Activated CD4-positive, alpha-beta T cell treated with anti-CD3 and anti-CD28 coated beads for 48 hours (primary cell): ENCODE measurements around the gene RHBDL3.
A peak's percentile ranks its signal among the peaks of the same experiment; 100 is the strongest.
"Not testable (repeated sequence)": the region's sequence is repeated elsewhere in the genome, so short reads cannot be mapped to it uniquely, and the experiment has no call there.

Experiments
- DNase-seq: peaks from one replicate; pipeline ENCODE4 v3.0.0-alpha.2; 2020

The RHBDL3 gene

DNA sequence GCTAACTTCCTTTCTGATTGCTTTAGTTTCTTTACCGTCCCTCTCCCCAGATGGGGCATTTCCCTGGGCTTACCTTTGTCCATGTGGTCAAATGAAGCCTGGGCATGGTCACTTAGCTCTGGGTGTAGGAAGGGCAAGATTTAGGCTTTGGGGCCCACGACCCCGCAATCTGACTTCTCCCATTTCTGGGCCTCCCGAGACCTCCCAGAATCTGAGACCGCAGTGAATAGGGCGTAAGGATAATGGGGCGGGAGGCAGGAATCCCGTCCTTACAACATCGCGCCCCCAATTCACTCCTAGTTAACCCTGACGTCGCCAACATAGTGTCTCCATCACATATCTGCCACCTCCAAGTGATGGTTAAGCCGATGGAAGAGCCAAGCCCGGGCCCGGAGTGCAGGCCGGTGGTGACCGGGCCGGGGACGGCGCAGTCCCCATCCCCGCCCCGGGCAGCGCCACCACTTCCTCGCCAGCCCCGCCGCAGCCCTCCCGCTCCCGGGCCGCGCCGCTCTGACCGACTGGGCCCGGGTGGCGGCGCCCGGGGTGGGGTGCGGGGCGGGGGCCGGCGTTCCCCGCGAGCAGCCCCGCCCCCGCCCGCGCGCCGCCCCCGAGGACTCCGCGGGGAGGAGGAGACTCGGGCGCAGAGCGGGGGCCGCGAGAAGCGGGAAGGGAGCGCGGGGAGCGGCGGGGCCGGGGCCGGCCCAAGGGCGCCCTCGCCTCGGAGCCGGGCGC lies at the start of gene RHBDL3:
TSS of gene RHBDL3 (plus strand) at position 641 of the 732 bp plus-strand sequence. CDS start 358 bp downstream, outside the sequence.
- DNase-seq, result no peak

DNA sequence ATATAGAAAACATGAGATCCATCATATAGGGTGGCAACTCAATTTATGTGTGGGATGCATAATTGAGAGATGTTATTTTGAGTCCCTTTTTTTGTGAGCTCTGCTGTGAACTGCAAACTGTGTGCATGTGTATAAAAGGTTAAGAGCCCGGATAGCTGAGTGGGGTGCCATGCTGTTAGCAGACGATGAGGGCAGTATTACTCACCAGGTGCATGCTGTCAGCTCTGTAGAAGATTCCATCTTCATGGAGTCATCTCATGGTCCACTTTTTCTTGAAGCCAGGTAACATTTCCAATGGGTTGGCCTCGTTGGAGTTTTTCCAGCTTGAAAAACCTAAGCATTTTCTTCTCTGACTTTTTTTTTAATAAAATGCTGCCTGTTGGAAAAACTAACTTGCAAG lies 43.0 kb upstream of the RHBDL3 start:
- no peak for DNase-seq

- DNase-seq, result no peak
Observed at GRCh38 chr17:32223703-32224102, 41.9 kb upstream of the RHBDL3 start.

DNA sequence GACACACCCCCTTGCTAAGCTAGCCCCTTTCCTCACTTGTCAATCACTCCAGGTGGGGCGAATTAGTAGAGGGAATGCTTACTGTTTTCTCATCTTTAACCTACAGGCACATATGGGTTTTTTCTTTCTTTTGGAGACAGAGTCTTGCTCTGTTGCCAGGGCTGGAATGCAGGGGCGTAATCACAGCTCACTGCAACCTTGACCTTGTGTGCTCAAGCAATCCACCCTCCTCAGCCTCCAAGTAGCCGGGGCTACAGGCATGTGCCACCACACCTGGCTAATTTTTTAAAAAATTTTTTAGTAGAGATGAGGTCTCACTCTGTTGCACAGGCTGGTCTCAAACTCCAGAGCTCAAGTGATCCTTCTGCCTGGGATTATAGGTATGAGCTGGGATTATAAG lies 38.7 kb upstream of the RHBDL3 start:
- DNase-seq, result no peak

GRCh38 chr17:32227910-32228309 lies 37.7 kb upstream of the RHBDL3 start:
- no peak for DNase-seq

- no peak for DNase-seq
Observed at GRCh38 chr17:32235588-32235987, 30.0 kb upstream of the RHBDL3 start.

DNA sequence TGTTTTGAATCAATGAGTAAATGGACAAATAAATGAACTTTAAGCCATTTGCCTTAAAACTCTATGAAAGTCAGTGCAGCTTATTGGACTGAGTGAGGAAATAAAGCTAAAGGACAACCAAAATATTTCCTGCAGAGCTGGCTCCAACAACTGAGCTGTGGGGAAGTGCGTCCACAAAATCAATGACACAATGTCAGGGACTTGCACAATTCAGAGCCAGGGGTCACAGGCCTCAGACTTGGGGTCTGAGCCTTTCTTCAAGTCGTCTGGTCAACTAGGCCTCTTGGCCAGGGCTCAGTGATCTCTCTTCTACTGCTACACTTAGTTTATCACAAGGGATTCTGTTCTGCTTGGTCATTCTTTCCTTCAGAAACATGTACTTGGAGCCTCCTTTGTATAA lies 26.2 kb upstream of the RHBDL3 start:
- DNase-seq, result no peak

DNA sequence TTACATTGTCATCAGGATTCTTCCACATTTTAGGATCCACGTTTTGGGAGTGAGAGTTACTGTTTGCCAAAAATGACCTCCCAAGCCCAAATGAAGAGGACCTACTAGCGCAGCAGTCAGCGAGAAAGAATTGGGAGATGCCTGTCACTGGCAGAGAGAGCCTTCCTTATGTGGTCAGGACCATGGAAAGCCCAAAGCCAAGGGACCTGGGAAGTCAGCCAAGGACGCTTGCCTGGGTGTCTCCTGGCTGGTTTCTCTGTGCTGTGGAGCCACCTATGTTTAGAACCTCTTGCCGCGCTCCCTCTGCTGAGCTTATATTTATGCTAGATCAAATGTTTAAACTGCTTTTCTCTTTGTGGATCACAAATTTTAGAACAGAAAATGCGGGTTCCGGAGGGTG lies 24.9 kb upstream of the RHBDL3 start:
- DNase-seq, result no peak

- no peak for DNase-seq
Observed at GRCh38 chr17:32241640-32242039, 24.0 kb upstream of the RHBDL3 start.

- DNase-seq, result no peak
Observed at GRCh38 chr17:32249475-32249874, 16.2 kb upstream of the RHBDL3 start.

- peak; percentile 85 for DNase-seq
Observed at GRCh38 chr17:32253117-32253611, 12.5 kb upstream of the RHBDL3 start.

DNA sequence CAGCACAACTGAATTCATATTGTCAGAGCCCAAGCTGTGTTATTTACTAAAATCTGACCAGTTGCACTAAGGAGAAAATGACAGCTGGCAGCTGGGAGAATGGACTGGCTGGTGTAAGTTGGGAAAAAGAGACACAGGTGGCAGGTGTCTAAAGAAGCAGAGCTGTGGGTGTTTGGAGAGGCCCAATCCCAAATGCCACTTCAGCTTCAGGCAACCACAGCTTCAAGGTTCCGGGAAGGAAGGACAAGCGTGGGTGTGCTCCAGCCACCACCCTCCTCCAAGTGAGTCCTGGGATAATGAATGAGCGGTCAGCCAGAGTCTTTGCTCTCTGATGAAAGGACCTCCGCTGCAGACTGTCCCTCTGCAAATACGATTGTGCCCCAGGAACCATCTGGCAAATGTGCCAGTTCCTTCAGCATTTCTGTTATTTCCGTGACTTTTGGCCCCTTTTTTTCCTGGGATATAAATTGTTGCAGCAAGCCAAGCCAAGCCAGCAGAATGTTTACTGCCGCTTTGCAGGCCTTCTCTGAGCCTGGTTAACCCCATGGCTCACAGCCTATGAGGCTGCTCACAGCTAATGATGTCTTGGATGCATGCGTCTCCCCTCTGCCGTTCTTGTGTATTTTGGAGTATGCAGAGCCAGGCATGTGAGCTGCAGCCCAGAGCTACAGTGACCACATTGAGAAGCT lies 9.5 kb upstream of the RHBDL3 start:
- no peak for DNase-seq

DNA sequence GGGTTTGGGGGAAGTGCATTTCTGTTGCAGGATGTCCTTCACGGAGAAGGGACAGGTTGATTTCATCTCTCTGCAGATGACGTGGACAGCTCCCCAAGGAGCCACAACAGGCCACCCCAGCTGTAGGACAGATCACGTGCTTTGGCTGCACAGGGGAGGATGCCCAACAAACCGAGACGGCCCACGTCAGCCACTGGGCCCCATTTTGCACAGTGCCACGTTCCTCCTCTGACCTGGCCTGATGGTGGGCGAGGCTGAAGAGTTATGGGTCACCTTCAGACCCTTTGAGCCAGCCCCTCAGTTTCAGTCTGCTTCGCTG lies 9.0 kb upstream of the RHBDL3 start:
- DNase-seq, result no peak

DNA sequence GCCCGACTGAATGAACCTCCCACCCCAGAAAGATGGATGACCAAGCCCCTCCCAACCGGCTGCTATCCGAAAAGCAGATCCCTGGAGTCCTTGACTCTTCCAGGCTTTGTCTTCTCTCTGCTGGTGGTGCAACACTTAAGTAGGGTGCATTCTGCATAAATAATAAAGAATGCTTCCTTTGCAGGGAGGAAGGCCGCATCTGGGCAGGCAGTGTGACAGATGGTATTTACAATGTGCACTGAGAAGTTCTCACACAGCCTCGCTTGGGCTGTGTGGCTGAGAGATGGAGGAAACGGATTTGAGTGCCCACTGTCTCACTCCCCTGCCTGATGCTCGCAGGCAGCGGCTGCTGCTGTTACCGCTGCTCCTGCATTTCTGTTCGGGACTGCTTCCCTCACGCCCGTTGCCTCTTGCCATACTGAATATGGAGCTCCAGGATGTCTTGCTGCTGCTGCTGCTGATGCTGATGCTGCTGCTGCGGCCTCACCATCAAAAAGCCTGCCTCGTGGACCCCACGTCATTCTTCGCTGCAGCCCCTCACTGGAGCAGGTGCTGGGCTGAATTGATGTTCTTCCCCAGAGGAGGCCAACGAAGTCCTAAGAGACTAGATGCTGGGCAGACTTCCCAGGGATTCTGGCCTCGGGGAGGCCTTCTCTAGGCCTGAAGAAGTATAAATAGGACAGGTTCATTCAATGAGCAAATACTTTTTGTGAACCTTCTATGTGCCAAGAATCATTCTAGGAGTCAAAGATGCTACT lies 7.1 kb upstream of the RHBDL3 start:
- no peak for DNase-seq

DNA sequence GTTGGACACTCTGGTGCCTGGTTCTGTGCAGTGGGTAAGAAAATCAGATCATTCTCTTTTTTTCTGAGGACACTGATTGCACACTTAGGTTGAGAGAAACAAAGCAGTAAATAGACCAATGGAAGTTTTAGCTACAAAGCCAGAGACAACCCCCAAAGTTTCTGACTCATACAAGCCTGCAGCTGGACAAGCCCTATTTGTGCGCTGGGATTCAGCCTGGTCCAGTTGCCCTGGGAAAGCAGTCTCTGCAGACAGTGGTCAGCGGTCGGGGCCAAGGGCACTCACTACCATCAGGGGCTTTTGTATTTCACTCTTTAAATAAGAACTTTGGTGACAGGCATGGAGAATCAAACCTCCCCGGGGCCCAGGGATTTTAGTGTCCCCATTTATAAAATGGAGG lies 6.0 kb upstream of the RHBDL3 start:
- DNase-seq, result no peak

GRCh38 chr17:32261417-32261736 lies 4.3 kb upstream of the RHBDL3 start:
- no peak for DNase-seq

DNA sequence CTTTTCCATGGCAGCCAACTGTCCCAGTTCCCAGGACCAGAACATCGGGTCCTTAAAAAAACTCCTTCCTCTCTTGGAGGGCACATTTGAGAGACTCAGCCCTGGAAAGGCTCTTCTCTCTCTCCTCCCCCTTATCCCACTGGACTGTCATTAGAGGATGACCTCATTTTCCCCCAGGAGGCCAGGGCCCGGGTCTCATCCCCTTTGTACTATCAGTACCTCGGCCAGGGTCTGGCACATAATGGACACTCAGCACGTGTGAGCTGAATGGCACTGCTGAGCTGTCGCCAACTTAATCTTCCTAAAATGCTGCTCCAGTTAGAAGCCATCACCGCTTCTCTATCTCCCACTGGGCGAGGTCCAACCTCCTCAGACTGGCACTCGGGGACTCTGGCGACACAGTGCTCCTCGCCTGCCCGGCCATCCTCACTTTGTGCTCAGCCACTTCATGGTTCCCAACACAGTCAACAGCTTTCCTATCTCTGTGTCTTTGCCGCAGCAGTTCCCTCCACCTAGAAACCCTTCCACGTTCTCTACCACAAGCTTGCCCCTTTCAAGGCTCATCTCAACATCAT lies 3.6 kb upstream of the RHBDL3 start:
- no peak for DNase-seq

GRCh38 chr17:32263515-32263914 lies 2.1 kb upstream of the RHBDL3 start:
- not testable (repeated sequence) for DNase-seq

- DNase-seq, result no peak
Observed at GRCh38 chr17:32264140-32264799, 1.4 kb upstream of the RHBDL3 start.

DNA sequence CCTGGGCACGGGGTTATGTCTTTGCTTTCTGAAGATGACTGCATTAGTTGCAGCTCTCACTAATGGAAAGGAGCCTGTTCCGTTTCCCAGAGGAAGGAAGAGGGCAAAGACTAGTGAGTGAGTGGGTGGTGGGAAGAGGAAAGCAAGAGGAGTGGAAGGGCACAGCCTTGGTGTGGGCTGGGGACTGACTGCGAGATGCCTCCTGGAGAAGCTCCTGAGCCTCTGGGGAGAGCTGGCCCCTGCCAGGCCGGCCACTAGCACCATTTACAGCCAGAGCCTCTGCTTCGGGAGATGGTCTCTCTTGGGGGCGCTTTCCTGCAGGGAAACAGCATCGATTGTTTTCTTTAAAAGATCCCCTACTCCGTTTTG lies 825 bp upstream of the RHBDL3 start:
- DNase-seq, result no peak

GRCh38 chr17:32266051-32266388 lies 388 bp downstream of the RHBDL3 start:
- DNase-seq, result no peak

- DNase-seq, result peak; percentile 22
Observed at GRCh38 chr17:32266389-32267301, 1.0 kb downstream of the RHBDL3 start.
